HepG2 (cell line): ENCODE measurements around the gene ASB3. TPM values are rescaled to one million over a fixed set of nuclear protein-coding genes. Genes with fewer than 3 reads are reported as not detected.

Source experiments
- CEBPG ChIP-seq: IDR thresholded peaks from 2 replicates; pipeline ENCODE4 v1.6.1; 2016
- CREB3 ChIP-seq: sonication (generic); formaldehyde crosslinking; IDR thresholded peaks from 2 replicates; pipeline ENCODE4 v1.5.0; 2020; ENCODE audit warnings: missing genetic modification reagents
- GMEB2 ChIP-seq: IDR thresholded peaks from 2 replicates; pipeline ENCODE4 v1.6.1; 2016; ENCODE audit warnings: missing biosample characterization, missing genetic modification reagents, low read depth
- GTF2F1 ChIP-seq: fragments of 150-350 bp; IDR thresholded peaks from 2 replicates; pipeline ENCODE4 v1.6.1; 2014; ENCODE audit warnings: low read length
- HNRNPK ChIP-seq: fragments of 200-400 bp; formaldehyde crosslinking; IDR thresholded peaks from 2 replicates; pipeline ENCODE4 v1.6.1; 2018; ENCODE audit warnings: low read length, low read depth, moderate library complexity, mild to moderate bottlenecking; ENCODE audit not compliant: poor library complexity, severe bottlenecking
- HOXA9 ChIP-seq: sonication (generic); formaldehyde crosslinking; IDR thresholded peaks from 2 replicates; pipeline ENCODE4 v1.8.1; 2022; ENCODE audit warnings: missing genetic modification reagents, mild to moderate bottlenecking, moderate library complexity, borderline replicate concordance
- IRF2 ChIP-seq: IDR thresholded peaks from 2 replicates; pipeline ENCODE4 v1.6.1; 2018; ENCODE audit warnings: missing genetic modification reagents, missing compliant biosample characterization
- ISX ChIP-seq: sonication (generic); formaldehyde crosslinking; conservative IDR thresholded peaks from 2 replicates; pipeline ENCODE4 v1.5.0; 2020; ENCODE audit warnings: missing genetic modification reagents
- KDM5B ChIP-seq: sonication (generic); formaldehyde crosslinking; IDR thresholded peaks from 2 replicates; pipeline ENCODE4 v1.4.0; 2020; ENCODE audit warnings: missing genetic modification reagents, mild to moderate bottlenecking, borderline replicate concordance
- MED1 ChIP-seq: sonication (generic); formaldehyde crosslinking; IDR thresholded peaks from 2 replicates; pipeline ENCODE4 v1.4.0; 2020; ENCODE audit warnings: missing genetic modification reagents
- MTF2 ChIP-seq: sonication (generic); formaldehyde crosslinking; IDR thresholded peaks from 2 replicates; pipeline ENCODE4 v1.5.0; 2020; ENCODE audit warnings: missing genetic modification reagents, borderline replicate concordance
- NCOA2 ChIP-seq: sonication (generic); formaldehyde crosslinking; IDR thresholded peaks from 2 replicates; pipeline ENCODE4 v1.8.0; 2022; ENCODE audit warnings: inconsistent platforms
- ONECUT2 ChIP-seq: sonication (generic); formaldehyde crosslinking; IDR thresholded peaks from 2 replicates; pipeline ENCODE4 v1.4.0; 2020; ENCODE audit warnings: missing genetic modification reagents
- SP140L ChIP-seq: sonication (generic); formaldehyde crosslinking; IDR thresholded peaks from 2 replicates; pipeline ENCODE4 v1.4.0; 2020; ENCODE audit warnings: missing genetic modification reagents, borderline replicate concordance
- SRSF1 ChIP-seq: fragments of 200-400 bp; formaldehyde crosslinking; optimal IDR thresholded peaks from 2 replicates; pipeline ENCODE3; 2017; ENCODE audit warnings: mild to moderate bottlenecking, low read depth, low read length, moderate library complexity
- SRY ChIP-seq: sonication (generic); formaldehyde crosslinking; IDR thresholded peaks from 2 replicates; pipeline ENCODE4 v1.8.0; 2022; ENCODE audit warnings: mild to moderate bottlenecking, missing genetic modification reagents
- UBTF ChIP-seq: sonication (generic); formaldehyde crosslinking; IDR thresholded peaks from 2 replicates; pipeline ENCODE4 v1.4.0; 2020; ENCODE audit warnings: mild to moderate bottlenecking, missing genetic modification reagents
- ZBTB34 ChIP-seq: sonication (generic); formaldehyde crosslinking; IDR thresholded peaks from 2 replicates; pipeline ENCODE4 v1.8.0; 2022; ENCODE audit warnings: mild to moderate bottlenecking, missing genetic modification reagents
- ZNF12 ChIP-seq: sonication (generic); formaldehyde crosslinking; IDR thresholded peaks from 2 replicates; pipeline ENCODE4 v1.5.0; 2020; ENCODE audit warnings: missing genetic modification reagents
- ZNF20 ChIP-seq: sonication (generic); formaldehyde crosslinking; IDR thresholded peaks from 2 replicates; pipeline ENCODE4 v1.4.0; 2020; ENCODE audit warnings: mild to moderate bottlenecking, moderate library complexity, missing genetic modification reagents
- ZNF235 ChIP-seq: sonication (generic); formaldehyde crosslinking; IDR thresholded peaks from 2 replicates; pipeline ENCODE4 v1.8.1; 2023; ENCODE audit warnings: mild to moderate bottlenecking, missing genetic modification reagents, borderline replicate concordance
- ZNF275 ChIP-seq: sonication (generic); formaldehyde crosslinking; IDR thresholded peaks from 2 replicates; pipeline ENCODE4 v1.8.0; 2022; ENCODE audit warnings: missing genetic modification reagents, mild to moderate bottlenecking, inconsistent platforms, borderline replicate concordance
- ZNF605 ChIP-seq: sonication (generic); formaldehyde crosslinking; IDR thresholded peaks from 2 replicates; pipeline ENCODE4 v1.8.0; 2022; ENCODE audit warnings: mild to moderate bottlenecking, missing genetic modification reagents
- polyA plus RNA-seq, 8 experiments: library from polyadenylated mRNA; depleted of rRNA in 3 of 8; stranded (reverse) in 7 of 8; unstranded in 1 of 8; fragments of >200 nt; fragmentation: Illumina TruSeq in 4 of 8; extraction: Trizol in 4 of 8; gene quantifications; 2 replicates each; pipeline versions ENCODE4 v1.2.1 to v1.2.3, GENCODE V29; 2011 to 2016; ENCODE audit warnings: low read depth in 4 of 8, missing spikeins in 1 of 8, mixed read lengths in 1 of 8; ENCODE audit not compliant: insufficient read depth in 1 of 8
- total RNA-seq, 5 experiments: library from RNA; depleted of rRNA; stranded (reverse); fragments of >200 nt; fragmentation: Illumina TruSeq; extraction: Trizol; gene quantifications; 2 replicates each; pipeline ENCODE4 v1.2.3, GENCODE V29; 2016; ENCODE audit warnings: low read depth in 1 of 5

Gene ASB3
- total and polyA plus RNA-seq, 2 of the 13 experiments (the other 11 are each of a cell fraction or from before 2014, with no cell fraction given), result 40.1 to 41.8 TPM

- peak; percentile 65 for TF ChIP-seq UBTF (CRISPR knock-in tag)
- TF ChIP-seq CEBPG (CRISPR knock-in tag), result no peak
- TF ChIP-seq ZNF235 (CRISPR knock-in tag), result no peak
- TF ChIP-seq ISX (CRISPR knock-in tag), result no peak
- TF ChIP-seq ZNF605 (CRISPR knock-in tag), result peak; percentile 91
- no peak for TF ChIP-seq GMEB2 (CRISPR knock-in tag)
- no peak for TF ChIP-seq CREB3 (CRISPR knock-in tag)
- no peak for TF ChIP-seq HOXA9 (CRISPR knock-in tag)
- TF ChIP-seq HNRNPK, result peak; percentile 73
- no peak for TF ChIP-seq NCOA2 (CRISPR knock-in tag)
- TF ChIP-seq ZNF12 (CRISPR knock-in tag), result no peak
- TF ChIP-seq GTF2F1, result no peak
- TF ChIP-seq ZBTB34 (CRISPR knock-in tag), result no peak
- TF ChIP-seq MED1, result no peak; the same call in 1 of the 2 replicates
- TF ChIP-seq SRSF1, result peak; percentile 53
- TF ChIP-seq KDM5B (CRISPR knock-in tag), result peak; percentile 85; the same call in 1 of the 2 replicates
- peak; percentile 67 for TF ChIP-seq IRF2
- peak; percentile 59; the same call in 1 of the 2 replicates for TF ChIP-seq SP140L (CRISPR knock-in tag)
- no peak for TF ChIP-seq ONECUT2 (CRISPR knock-in tag)
- TF ChIP-seq MTF2, result no peak
- TF ChIP-seq SRY (CRISPR knock-in tag), result no peak; the same call in none of the 2 replicates
- TF ChIP-seq ZNF20 (CRISPR knock-in tag), result no peak
- TF ChIP-seq ZNF275, result 0 out of 2 replicates have a peak, but pooled peaks have one; percentile 54
Measured at GRCh38 chr2:53767405-53768241, 19.1 kb downstream of the ASB3 start, which contains the start of gene CHAC2 (continued).
